HepG2 (cell line): ENCODE data around the gene LPIN3. TPM values are rescaled to one million over a fixed set of nuclear protein-coding genes. Genes with fewer than 3 reads are reported as not detected.

Source experiments
- BRD4 ChIP-seq: sonication (generic); formaldehyde crosslinking; IDR thresholded peaks from 2 replicates; pipeline ENCODE4 v1.4.0; 2020; ENCODE audit warnings: missing genetic modification reagents
- CREM ChIP-seq, 2 experiments: sonication (generic) in 1 of 2; formaldehyde crosslinking in 1 of 2; IDR thresholded peaks; 2 replicates each; pipeline versions ENCODE4 v1.4.0 to v1.6.1; 2016 to 2020; ENCODE audit warnings: antibody characterized with exemption in 1 of 2, mild to moderate bottlenecking in 1 of 2, missing genetic modification reagents in 1 of 2
- KLF15 ChIP-seq: sonication (generic); formaldehyde crosslinking; IDR thresholded peaks from 2 replicates; pipeline ENCODE4 v1.8.1; 2023; ENCODE audit warnings: borderline replicate concordance, mild to moderate bottlenecking, inconsistent platforms, missing genetic modification reagents, mixed read lengths
- LBX2 ChIP-seq: sonication (generic); formaldehyde crosslinking; IDR thresholded peaks from 2 replicates; pipeline ENCODE4 v1.5.0; 2020; ENCODE audit warnings: missing genetic modification reagents, mild to moderate bottlenecking, borderline replicate concordance
- NFE2L2 ChIP-seq: fragments of 150-350 bp; IDR thresholded peaks from 2 replicates; pipeline ENCODE4 v1.6.1; 2014; ENCODE audit warnings: low read length
- NFIB ChIP-seq: sonication (generic); formaldehyde crosslinking; IDR thresholded peaks from 2 replicates; pipeline ENCODE4 v1.9.0; 2021; ENCODE audit warnings: missing genetic modification reagents, mild to moderate bottlenecking, borderline replicate concordance
- PLRG1 ChIP-seq: fragments of 450-650 bp; conservative IDR thresholded peaks from 2 replicates; pipeline ENCODE4 v1.6.1; 2016
- TAF1 ChIP-seq: sonication (generic); formaldehyde crosslinking; IDR thresholded peaks from 2 replicates; pipeline ENCODE4 v1.4.0; 2020; ENCODE audit warnings: missing genetic modification reagents
- ZNF280B ChIP-seq: sonication (generic); formaldehyde crosslinking; IDR thresholded peaks from 2 replicates; pipeline ENCODE4 v1.5.0; 2020; ENCODE audit warnings: missing genetic modification reagents, mild to moderate bottlenecking, borderline replicate concordance
- ZNF563 ChIP-seq: sonication (generic); formaldehyde crosslinking; IDR thresholded peaks from 2 replicates; pipeline ENCODE4 v1.8.0; 2022; ENCODE audit warnings: mild to moderate bottlenecking, moderate library complexity, missing genetic modification reagents
- polyA plus RNA-seq, 8 experiments: library from polyadenylated mRNA; depleted of rRNA in 3 of 8; stranded (reverse) in 7 of 8; unstranded in 1 of 8; fragments of >200 nt; fragmentation: Illumina TruSeq in 4 of 8; extraction: Trizol in 4 of 8; gene quantifications; 2 replicates each; pipeline versions ENCODE4 v1.2.1 to v1.2.3, GENCODE V29; 2011 to 2016; ENCODE audit warnings: low read depth in 4 of 8, missing spikeins in 1 of 8, mixed read lengths in 1 of 8; ENCODE audit not compliant: insufficient read depth in 1 of 8
- total RNA-seq, 5 experiments: library from RNA; depleted of rRNA; stranded (reverse); fragments of >200 nt; fragmentation: Illumina TruSeq; extraction: Trizol; gene quantifications; 2 replicates each; pipeline ENCODE4 v1.2.3, GENCODE V29; 2016; ENCODE audit warnings: low read depth in 1 of 5

Gene LPIN3
- total and polyA plus RNA-seq, 2 of the 13 experiments (the other 11 are each of a cell fraction or from before 2014, with no cell fraction given): 14.2 to 28.6 TPM

GRCh38 chr20:41365777-41366545, 25.3 kb downstream of the LPIN3 start (continued):
- TF ChIP-seq ZNF280B (CRISPR knock-in tag) (peak; percentile 28; the same call in 1 of the 2 replicates), NFE2L2 (no peak), LBX2 (no peak), TAF1 (CRISPR knock-in tag) (no peak), KLF15 (CRISPR knock-in tag) (no peak), PLRG1 (no peak), CREM (IDR thresholded peaks at IDR 0.05) (no peak), CREM (CRISPR knock-in tag; IDR thresholded peaks at IDR 0.05) (no peak), NFIB (CRISPR knock-in tag) (no peak), ZNF563 (CRISPR knock-in tag) (no peak; the same call in 1 of the 2 replicates), BRD4 (no peak)
